GM12801 (cell line): ENCODE data around the gene GRWD1.

Experiments
- TF ChIP-seq, protein P1 (sequence below): IDR thresholded peaks from one replicate; pipeline ENCODE4 v1.5.1; 2011; ENCODE audit warnings: control low read depth; ENCODE audit not compliant: insufficient read length; ENCODE audit errors: extremely low read depth

Gene GRWD1

DNA sequence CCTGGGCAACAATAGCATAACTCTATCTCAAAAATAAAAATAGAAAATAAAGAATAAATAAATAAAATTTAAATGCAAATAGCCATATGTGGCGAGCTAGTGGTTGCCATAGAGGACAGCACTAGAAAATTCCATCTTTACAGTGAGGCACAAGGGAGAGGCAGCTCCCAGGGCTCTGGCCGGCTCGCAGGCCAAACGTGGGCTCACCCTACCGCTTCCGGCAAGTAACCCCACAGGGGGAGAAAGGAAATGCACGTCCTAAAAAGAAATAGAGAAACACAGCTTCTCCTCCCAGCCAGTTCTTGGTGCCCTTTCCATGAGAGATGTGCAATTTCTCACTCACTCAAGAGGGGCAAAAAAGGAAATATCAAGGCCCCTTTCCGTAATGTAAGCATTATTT, 12.4 kb upstream of the GRWD1 start:
- TF ChIP-seq, protein P1, sequence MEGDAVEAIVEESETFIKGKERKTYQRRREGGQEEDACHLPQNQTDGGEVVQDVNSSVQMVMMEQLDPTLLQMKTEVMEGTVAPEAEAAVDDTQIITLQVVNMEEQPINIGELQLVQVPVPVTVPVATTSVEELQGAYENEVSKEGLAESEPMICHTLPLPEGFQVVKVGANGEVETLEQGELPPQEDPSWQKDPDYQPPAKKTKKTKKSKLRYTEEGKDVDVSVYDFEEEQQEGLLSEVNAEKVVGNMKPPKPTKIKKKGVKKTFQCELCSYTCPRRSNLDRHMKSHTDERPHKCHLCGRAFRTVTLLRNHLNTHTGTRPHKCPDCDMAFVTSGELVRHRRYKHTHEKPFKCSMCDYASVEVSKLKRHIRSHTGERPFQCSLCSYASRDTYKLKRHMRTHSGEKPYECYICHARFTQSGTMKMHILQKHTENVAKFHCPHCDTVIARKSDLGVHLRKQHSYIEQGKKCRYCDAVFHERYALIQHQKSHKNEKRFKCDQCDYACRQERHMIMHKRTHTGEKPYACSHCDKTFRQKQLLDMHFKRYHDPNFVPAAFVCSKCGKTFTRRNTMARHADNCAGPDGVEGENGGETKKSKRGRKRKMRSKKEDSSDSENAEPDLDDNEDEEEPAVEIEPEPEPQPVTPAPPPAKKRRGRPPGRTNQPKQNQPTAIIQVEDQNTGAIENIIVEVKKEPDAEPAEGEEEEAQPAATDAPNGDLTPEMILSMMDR = no peak

DNA sequence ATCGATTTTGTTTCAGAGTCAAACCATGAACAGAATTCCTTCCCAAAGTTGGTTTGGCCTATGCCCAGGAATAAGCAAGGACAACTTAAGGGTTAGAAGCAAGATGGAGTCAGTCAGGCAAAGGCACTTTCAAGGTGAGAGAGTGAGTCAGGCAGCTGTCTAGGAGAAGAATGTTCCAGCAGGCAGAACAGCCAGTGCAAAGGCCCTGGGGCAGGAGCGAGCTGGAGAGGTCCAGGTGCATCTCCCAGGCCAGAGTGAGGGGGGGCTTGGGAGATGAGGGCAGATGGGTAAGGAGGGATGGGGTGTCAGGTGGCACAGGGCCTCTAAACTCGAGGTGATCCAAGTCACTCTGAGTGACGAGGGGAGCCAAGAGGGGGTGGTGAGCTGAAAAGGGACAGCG, 9.2 kb upstream of the GRWD1 start:
- TF ChIP-seq, protein P1 = no peak

DNA sequence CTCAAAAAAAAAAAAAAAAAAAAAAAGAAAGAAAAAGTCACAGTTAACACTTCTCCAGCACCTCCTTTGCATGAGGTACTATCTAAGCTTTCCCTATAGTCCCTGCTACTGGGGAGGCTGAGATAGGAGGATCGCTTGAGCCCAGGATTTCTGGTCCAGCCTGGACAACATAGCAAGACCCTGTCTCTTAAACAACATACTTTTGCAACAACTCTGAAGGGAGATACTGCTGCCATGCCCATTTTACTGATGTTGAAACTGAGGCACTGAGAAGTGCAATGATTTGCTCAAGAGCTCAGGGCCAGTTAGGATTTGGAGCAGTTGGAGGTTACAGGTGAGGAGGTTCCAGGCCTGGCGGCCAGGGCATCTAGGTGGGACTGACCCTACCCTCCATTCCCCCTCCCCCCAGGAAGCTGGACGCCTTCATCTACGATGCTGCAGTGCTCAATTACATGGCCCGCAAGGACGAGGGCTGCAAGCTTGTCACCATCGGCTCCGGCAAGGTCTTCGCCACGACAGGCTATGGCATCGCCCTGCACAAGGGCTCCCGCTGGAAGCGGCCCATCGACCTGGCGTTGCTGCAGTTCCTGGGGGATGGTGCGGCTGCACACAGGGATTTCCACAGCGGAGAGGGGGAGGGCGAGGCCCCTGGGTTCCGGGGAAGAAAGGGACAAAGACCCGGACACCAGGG, 4.3 kb upstream of the GRWD1 start:
- TF ChIP-seq, protein P1 = no peak

DNA sequence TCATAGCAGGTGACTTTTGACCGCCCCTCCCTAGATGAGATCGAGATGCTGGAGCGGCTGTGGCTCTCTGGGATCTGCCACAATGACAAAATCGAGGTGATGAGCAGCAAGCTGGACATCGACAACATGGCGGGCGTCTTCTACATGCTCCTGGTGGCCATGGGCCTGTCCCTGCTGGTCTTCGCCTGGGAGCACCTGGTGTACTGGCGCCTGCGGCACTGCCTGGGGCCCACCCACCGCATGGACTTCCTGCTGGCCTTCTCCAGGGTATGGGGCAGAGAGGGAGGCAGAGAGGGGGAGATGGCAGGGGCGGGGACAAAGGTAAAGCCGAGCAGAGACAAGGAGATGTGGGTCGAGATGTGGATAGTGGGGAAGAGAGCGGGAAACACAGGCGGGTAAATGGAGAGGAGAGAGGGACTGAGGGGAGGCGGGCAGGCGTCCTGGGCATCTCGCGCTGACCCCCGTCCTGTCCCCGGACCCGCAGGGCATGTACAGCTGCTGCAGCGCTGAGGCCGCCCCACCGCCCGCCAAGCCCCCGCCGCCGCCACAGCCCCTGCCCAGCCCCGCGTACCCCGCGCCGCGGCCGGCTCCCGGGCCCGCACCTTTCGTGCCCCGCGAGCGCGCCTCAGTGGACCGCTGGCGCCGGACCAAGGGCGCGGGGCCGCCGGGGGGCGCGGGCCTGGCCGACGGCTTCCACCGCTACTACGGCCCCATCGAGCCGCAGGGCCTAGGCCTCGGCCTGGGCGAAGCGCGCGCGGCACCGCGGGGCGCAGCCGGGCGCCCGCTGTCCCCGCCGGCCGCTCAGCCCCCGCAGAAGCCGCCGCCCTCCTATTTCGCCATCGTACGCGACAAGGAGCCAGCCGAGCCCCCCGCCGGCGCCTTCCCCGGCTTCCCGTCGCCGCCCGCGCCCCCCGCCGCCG, 3.4 kb upstream of the GRWD1 start:
- TF ChIP-seq, protein P1 = no peak

DNA sequence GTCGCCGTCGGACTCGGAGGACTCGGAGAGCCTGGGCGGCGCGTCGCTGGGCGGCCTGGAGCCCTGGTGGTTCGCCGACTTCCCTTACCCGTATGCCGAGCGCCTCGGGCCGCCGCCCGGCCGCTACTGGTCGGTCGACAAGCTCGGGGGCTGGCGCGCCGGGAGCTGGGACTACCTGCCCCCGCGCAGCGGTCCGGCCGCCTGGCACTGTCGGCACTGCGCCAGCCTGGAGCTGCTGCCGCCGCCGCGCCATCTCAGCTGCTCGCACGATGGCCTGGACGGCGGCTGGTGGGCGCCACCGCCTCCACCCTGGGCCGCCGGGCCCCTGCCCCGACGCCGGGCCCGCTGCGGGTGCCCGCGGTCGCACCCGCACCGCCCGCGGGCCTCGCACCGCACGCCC, 2.5 kb upstream of the GRWD1 start:
- TF ChIP-seq, protein P1 = no peak

DNA sequence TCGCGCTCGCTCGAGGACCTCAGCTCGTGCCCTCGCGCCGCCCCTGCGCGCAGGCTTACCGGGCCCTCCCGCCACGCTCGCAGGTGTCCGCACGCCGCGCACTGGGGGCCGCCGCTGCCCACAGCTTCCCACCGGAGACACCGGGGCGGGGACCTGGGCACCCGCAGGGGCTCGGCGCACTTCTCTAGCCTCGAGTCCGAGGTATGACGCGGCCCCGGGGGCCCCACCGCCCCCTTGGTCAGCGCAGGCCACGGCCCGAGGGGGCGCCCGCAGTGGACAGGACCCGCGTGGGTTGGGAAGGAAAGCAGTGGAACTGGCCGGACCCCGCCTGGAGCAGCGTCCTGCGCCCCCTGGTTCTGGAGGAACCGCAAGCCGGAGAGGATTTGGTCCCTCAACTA, 2.1 kb upstream of the GRWD1 start:
- TF ChIP-seq, protein P1 = no peak

DNA sequence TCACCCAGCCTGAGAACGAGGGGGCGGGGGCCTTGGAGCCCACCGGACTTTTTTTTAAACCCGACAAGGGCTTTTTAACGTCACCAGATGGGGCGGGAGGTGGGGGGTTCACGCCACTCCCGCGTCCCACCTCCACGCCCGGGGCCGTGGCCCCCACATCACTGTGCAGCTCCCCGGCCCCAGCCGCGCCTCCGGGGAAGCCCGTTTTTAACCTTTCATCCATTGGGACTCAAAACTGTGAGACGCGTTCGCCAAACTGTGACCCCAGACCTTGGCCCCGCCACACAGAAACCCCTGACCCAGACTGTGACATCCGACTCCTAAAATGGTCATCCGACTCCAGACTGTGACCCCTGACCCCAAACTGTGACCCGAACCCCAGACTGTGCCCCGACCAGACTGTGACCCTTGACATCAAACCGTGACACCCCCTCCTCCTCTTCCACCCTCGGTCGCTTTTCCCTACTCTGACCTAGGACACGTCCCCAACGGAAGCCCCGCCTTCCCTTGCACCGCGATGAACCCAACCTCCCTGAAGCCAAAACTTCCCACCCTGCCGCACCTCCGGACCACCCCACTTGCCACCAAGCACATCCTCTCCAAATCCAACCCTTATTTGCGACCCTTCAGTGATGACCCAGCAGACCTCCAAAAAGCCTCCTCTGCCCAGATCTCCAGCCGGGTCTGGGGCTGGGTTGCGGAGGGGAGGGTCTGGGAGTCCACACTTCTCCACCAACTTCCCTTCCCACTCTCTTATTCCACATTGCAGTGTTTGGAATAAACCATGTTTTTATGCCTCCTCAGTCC, 1.5 kb upstream of the GRWD1 start:
- TF ChIP-seq, protein P1 = no peak
